Astrocyte (in vitro differentiated cells and primary cell): Measurements from ENCODE around the gene C1QTNF1. TPM values are rescaled to one million over a fixed set of nuclear protein-coding genes. Genes with fewer than 3 reads are reported as not detected.

Source experiments
- DNase-seq: peaks from one replicate; pipeline ENCODE4 v3.0.0-alpha.2; 2010; ENCODE audit warnings: low read depth
- FAIRE-seq: peaks from 2 replicates; lab custom pipeline; 2011; peaks lifted over from hg19 to GRCh38; lab: Jason Lieb, UNC
- H2AFZ ChIP-seq: 2 replicates; pipeline ENCODE4 v1.6.0; 2012; ENCODE audit warnings: low read depth, low read length, inconsistent platforms
- H3K27ac ChIP-seq: 2 replicates; pipeline ENCODE4 v1.5.1; 2011; ENCODE audit warnings: low read depth, low read length, inconsistent platforms
- H3K27me3 ChIP-seq: 2 replicates; pipeline ENCODE4 v1.6.0; 2011; ENCODE audit warnings: low read length, inconsistent platforms; ENCODE audit not compliant: insufficient read depth
- H3K36me3 ChIP-seq: 2 replicates; pipeline ENCODE4 v1.5.1; 2011; ENCODE audit warnings: low read length, inconsistent platforms; ENCODE audit not compliant: insufficient read depth
- H3K4me1 ChIP-seq: 2 replicates; pipeline ENCODE4 v1.5.1; 2011; ENCODE audit warnings: low read length, inconsistent platforms; ENCODE audit not compliant: insufficient read depth
- H3K4me2 ChIP-seq: 2 replicates; pipeline ENCODE4 v1.6.0; 2012; ENCODE audit warnings: low read length, inconsistent platforms
- H3K4me3 ChIP-seq: 2 replicates; pipeline ENCODE4 v1.5.1; 2011; ENCODE audit warnings: low read depth, mild to moderate bottlenecking, low read length, inconsistent platforms; ENCODE audit not compliant: insufficient read depth
- H3K79me2 ChIP-seq: 2 replicates; pipeline ENCODE4 v1.6.0; 2012; ENCODE audit warnings: mild to moderate bottlenecking, low read length, inconsistent platforms; ENCODE audit not compliant: insufficient read depth
- H3K9ac ChIP-seq: 2 replicates; pipeline ENCODE4 v1.6.0; 2012; ENCODE audit warnings: mild to moderate bottlenecking, low read length, inconsistent platforms
- H3K9me3 ChIP-seq: 2 replicates; pipeline ENCODE4 v1.5.1; 2012; ENCODE audit warnings: low read depth, mild to moderate bottlenecking, low read length, inconsistent platforms; ENCODE audit not compliant: insufficient read depth
- H4K20me1 ChIP-seq: 2 replicates; pipeline ENCODE4 v1.6.0; 2012; ENCODE audit warnings: low read length, inconsistent platforms; ENCODE audit not compliant: insufficient read depth
- H3K27ac Mint-ChIP-seq: one replicate; pipeline ENCODE4 v1.8.0; 2021; ENCODE audit warnings: mild to moderate bottlenecking, mixed read lengths; ENCODE audit not compliant: unreplicated experiment
- H3K27me3 Mint-ChIP-seq: one replicate; pipeline ENCODE4 v1.8.0; 2021; ENCODE audit warnings: low read depth, mixed read lengths; ENCODE audit not compliant: unreplicated experiment
- H3K36me3 Mint-ChIP-seq: one replicate; pipeline ENCODE4 v1.8.0; 2021; ENCODE audit warnings: low read depth, mixed read lengths; ENCODE audit not compliant: unreplicated experiment
- H3K4me1 Mint-ChIP-seq: one replicate; pipeline ENCODE4 v1.8.0; 2021; ENCODE audit warnings: low read depth, mixed read lengths; ENCODE audit not compliant: unreplicated experiment
- H3K4me3 Mint-ChIP-seq: one replicate; pipeline ENCODE4 v1.8.0; 2021; ENCODE audit warnings: mild to moderate bottlenecking, moderate library complexity, mixed read lengths; ENCODE audit not compliant: unreplicated experiment
- H3K9me3 Mint-ChIP-seq: one replicate; pipeline ENCODE4 v1.8.0; 2021; ENCODE audit warnings: mild to moderate bottlenecking, mixed read lengths; ENCODE audit not compliant: unreplicated experiment
- CTCF ChIP-seq: IDR thresholded peaks from 2 replicates; pipeline ENCODE4 v1.5.1; 2011; ENCODE audit warnings: low read depth, mild to moderate bottlenecking, inconsistent platforms, low read length, moderate library complexity; ENCODE audit not compliant: insufficient read depth
- EZH2 ChIP-seq: IDR thresholded peaks from 2 replicates; pipeline ENCODE4 v1.6.1; 2012; ENCODE audit warnings: mild to moderate bottlenecking, low read length, inconsistent platforms; ENCODE audit not compliant: insufficient read depth
- total RNA-seq: library from RNA; stranded (reverse); gene quantifications from 2 replicates; pipeline ENCODE4 v1.2.1, GENCODE V29; 2021

Gene C1QTNF1
- total RNA-seq, 1 donor from 2014 or later = 2.2 TPM

- no peak overlapping the region for H3K27ac ChIP-seq
- H3K9ac ChIP-seq = no peak overlapping the region
- Mint-ChIP-seq H3K4me3 (peak overlapping the region; percentile 50), H3K9me3 (peaks cover 3% of the 10 kb centered on the region), H3K4me1 (peaks cover 12% of the 10 kb centered on the region), H3K27me3 (peaks cover 36% of the 10 kb centered on the region), H3K36me3 (no peaks in the 10 kb centered on the region), H3K27ac (no peak overlapping the region)
- H3K36me3 ChIP-seq = no peaks in the 10 kb centered on the region
- FAIRE-seq = no peak
- TF ChIP-seq EZH2 (no peak), CTCF (no peak)
- DNase-seq = no peak
- H3K79me2 ChIP-seq = no peaks in the 10 kb centered on the region
- H3K27me3 ChIP-seq = peaks cover 2% of the 10 kb centered on the region
- H4K20me1 ChIP-seq = no peaks in the 10 kb centered on the region
- peaks cover 6% of the 10 kb centered on the region for H3K4me1 ChIP-seq
- H3K4me2 ChIP-seq = no peak overlapping the region
- no peak overlapping the region for H2AFZ ChIP-seq
- no peak overlapping the region for H3K4me3 ChIP-seq
- no peaks in the 10 kb centered on the region for H3K9me3 ChIP-seq
Measured at GRCh38 chr17:79048826-79049755, 25.1 kb downstream of the C1QTNF1 start.

GRCh38 chr17:79049821-79050220, 25.9 kb downstream of the C1QTNF1 start:
- Histone ChIP-seq H4K20me1 (no peaks in the 10 kb centered on the region), H3K4me2 (no peak overlapping the region), H2AFZ (no peak overlapping the region), H3K27me3 (peaks cover 2% of the 10 kb centered on the region), H3K27ac (no peak overlapping the region), H3K4me1 (peaks cover 6% of the 10 kb centered on the region), H3K9me3 (no peaks in the 10 kb centered on the region), H3K36me3 (no peaks in the 10 kb centered on the region), H3K9ac (no peak overlapping the region), H3K4me3 (no peak overlapping the region), H3K79me2 (no peaks in the 10 kb centered on the region)
- Mint-ChIP-seq H3K27ac (no peak overlapping the region), H3K27me3 (peaks cover 29% of the 10 kb centered on the region), H3K9me3 (peaks cover 9% of the 10 kb centered on the region), H3K4me1 (peaks cover 12% of the 10 kb centered on the region), H3K36me3 (no peaks in the 10 kb centered on the region), H3K4me3 (no peak overlapping the region)
- FAIRE-seq (no peak), DNase-seq (no peak)
- TF ChIP-seq CTCF = no peak
- TF ChIP-seq EZH2 = no peak

GRCh38 chr17:79050551-79050950, 26.6 kb downstream of the C1QTNF1 start:
- no peaks in the 10 kb centered on the region for H3K79me2 ChIP-seq
- Mint-ChIP-seq H3K9me3 (peaks cover 11% of the 10 kb centered on the region), H3K4me1 (peaks cover 12% of the 10 kb centered on the region), H3K36me3 (no peaks in the 10 kb centered on the region), H3K4me3 (no peak overlapping the region), H3K27me3 (peaks cover 24% of the 10 kb centered on the region), H3K27ac (no peak overlapping the region)
- no peak overlapping the region for H3K4me2 ChIP-seq
- no peak overlapping the region for H3K9ac ChIP-seq
- no peaks in the 10 kb centered on the region for H3K36me3 ChIP-seq
- no peak overlapping the region for H3K27ac ChIP-seq
- H4K20me1 ChIP-seq = no peaks in the 10 kb centered on the region
- H3K27me3 ChIP-seq = no peaks in the 10 kb centered on the region
- FAIRE-seq (no peak), DNase-seq (no peak)
- peaks cover 6% of the 10 kb centered on the region for H3K4me1 ChIP-seq
- TF ChIP-seq CTCF = no peak
- TF ChIP-seq EZH2 = no peak
- H3K9me3 ChIP-seq = no peaks in the 10 kb centered on the region
- no peak overlapping the region for H3K4me3 ChIP-seq
- H2AFZ ChIP-seq = no peak overlapping the region
